IPS-20b (cell line): ENCODE measurements around the gene ISCU.

ENCODE experiments used
- H3K27ac ChIP-seq: one replicate; pipeline ENCODE4 v1.5.1; 2013; ENCODE audit warnings: low read length
- H3K27me3 ChIP-seq: 2 replicates; pipeline ENCODE4 v1.6.1; 2013; ENCODE audit warnings: mild to moderate bottlenecking, low read length, inconsistent platforms; ENCODE audit not compliant: insufficient read depth
- H3K36me3 ChIP-seq: 2 replicates; pipeline ENCODE4 v1.6.1; 2013; ENCODE audit warnings: low read depth, mild to moderate bottlenecking, inconsistent platforms, low read length, moderate library complexity; ENCODE audit not compliant: insufficient read depth
- H3K4me1 ChIP-seq: 2 replicates; pipeline ENCODE4 v1.6.1; 2013; ENCODE audit warnings: mild to moderate bottlenecking, control low read depth, inconsistent platforms, low read length, moderate library complexity; ENCODE audit not compliant: insufficient read depth
- H3K4me3 ChIP-seq: 2 replicates; pipeline ENCODE4 v1.5.1; 2013; ENCODE audit warnings: mild to moderate bottlenecking, low read length, inconsistent platforms
- H3K9ac ChIP-seq: 2 replicates; pipeline ENCODE4 v1.6.1; 2013; ENCODE audit warnings: low read depth, mild to moderate bottlenecking, inconsistent platforms, low read length, moderate library complexity
- H3K9me3 ChIP-seq: 2 replicates; pipeline ENCODE4 v1.6.1; 2013; ENCODE audit warnings: mild to moderate bottlenecking, low read depth, low read length, inconsistent platforms; ENCODE audit not compliant: insufficient read depth

Gene ISCU

DNA sequence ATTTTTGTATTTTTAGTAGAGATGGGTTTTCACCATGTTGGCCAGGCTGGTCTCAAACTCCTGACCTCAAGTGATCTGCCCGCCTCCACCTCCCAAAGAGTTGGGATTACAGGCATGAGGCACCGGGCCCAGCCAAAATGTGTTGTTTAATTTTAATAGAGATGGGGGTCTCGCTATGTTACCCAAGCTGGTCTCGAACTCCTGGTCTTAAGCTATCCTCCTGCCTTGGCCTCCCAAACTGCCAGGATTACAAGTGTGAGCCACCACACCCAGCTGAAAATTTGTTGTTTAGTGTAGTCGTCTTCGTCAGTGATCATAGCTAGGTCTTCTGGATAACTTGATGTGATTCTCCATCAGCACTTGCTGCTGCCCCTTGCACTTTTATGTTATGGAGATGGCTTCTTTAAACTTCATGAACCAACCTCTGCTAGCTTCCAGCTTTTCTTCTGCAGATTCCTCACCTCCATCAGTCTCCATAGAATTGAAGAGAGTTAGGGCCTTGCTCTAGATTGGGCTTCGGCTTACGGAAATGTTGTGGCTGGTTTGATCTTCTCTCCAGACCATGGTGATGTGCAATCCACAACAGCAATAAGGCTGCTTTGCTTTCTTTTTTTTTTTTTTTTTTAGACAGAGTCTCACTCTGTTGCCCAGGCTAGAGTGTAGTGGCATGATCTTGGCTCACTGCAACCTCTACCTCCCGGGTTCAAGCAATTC is 13.0 kb downstream of the ISCU start:
- Histone ChIP-seq H3K4me3 (no peak overlapping the region), H3K9ac (no peak overlapping the region), H3K27ac (no peak overlapping the region), H3K9me3 (peaks cover 3% of the 10 kb centered on the region; the same call in 1 of the 2 replicates), H3K27me3 (no peaks in the 10 kb centered on the region), H3K36me3 (no peaks in the 10 kb centered on the region), H3K4me1 (no peaks in the 10 kb centered on the region)

DNA sequence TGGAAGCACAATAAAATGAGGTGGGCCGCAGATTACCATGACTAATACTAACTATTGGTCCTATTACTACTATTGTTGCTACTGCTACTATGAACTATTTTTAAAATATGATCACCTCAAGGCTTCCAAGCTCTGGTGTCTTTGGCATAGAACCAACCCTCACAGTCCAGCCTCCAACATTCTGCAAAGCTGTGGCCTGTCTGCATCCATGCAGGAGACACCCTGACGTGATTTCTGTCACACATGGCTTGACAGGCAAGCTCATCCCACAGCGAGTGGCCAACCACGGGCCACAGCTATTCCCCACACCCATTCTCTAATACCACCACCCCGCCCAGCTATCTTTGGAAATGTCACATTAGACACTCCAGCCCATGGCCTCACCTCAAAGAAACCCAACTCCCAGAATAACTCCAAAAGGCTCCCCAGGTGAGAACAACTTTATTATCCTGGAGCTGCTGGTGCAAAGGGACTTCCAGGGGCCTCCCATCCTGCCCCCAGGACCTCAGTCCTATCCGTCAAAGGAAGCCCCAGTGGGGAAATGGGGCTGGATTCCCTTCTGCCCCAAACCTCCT is 14.4 kb downstream of the ISCU start:
- no peak overlapping the region for H3K9ac ChIP-seq
- H3K4me1 ChIP-seq: no peaks in the 10 kb centered on the region
- no peak overlapping the region for H3K27ac ChIP-seq
- no peaks in the 10 kb centered on the region for H3K36me3 ChIP-seq
- no peaks in the 10 kb centered on the region for H3K27me3 ChIP-seq
- H3K4me3 ChIP-seq: no peak overlapping the region
- peaks cover 3% of the 10 kb centered on the region; the same call in 1 of the 2 replicates for H3K9me3 ChIP-seq

DNA sequence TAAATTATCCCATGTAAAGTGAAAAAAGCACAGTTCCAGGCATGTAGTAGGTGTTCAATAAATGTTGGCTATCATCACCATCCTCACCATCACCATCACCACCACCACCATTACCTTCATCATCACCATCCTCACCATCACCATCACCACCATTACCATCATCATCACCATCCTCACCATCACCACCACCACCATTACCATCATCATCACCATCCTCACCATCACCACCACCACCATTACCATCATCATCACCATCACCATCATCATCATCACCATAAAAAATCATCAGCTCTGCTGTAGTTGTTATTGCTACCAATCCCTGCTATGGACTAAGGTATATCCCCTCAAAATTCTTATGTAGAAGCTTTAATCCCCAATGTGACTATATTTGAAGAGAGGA is 15.1 kb downstream of the ISCU start:
- no peak overlapping the region for H3K9ac ChIP-seq
- H3K36me3 ChIP-seq: no peaks in the 10 kb centered on the region
- H3K27ac ChIP-seq: no peak overlapping the region
- no peaks in the 10 kb centered on the region for H3K4me1 ChIP-seq
- H3K27me3 ChIP-seq: no peaks in the 10 kb centered on the region
- no peak overlapping the region for H3K4me3 ChIP-seq
- peaks cover 3% of the 10 kb centered on the region; the same call in 1 of the 2 replicates for H3K9me3 ChIP-seq

DNA sequence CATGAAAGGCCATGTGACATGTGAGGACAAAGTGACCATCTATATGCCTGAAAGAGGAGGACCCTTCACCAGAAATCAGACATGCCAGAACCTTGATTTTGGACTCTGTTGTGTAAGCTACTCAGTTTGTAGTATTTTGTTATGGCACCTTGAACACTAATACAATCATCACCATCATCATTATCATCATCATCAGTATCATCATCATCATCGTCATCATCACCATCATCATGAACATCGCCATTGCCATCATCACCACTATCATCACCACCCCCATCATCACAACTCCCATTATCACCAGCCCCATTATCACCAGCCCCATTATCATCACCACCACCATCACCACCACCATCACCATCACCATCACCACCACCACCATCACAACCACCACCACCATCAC is 15.9 kb downstream of the ISCU start:
- Histone ChIP-seq H3K36me3 (no peaks in the 10 kb centered on the region), H3K27me3 (no peaks in the 10 kb centered on the region), H3K9ac (no peak overlapping the region), H3K4me3 (no peak overlapping the region), H3K27ac (no peak overlapping the region), H3K4me1 (no peaks in the 10 kb centered on the region), H3K9me3 (peaks cover 3% of the 10 kb centered on the region; the same call in 1 of the 2 replicates)

DNA sequence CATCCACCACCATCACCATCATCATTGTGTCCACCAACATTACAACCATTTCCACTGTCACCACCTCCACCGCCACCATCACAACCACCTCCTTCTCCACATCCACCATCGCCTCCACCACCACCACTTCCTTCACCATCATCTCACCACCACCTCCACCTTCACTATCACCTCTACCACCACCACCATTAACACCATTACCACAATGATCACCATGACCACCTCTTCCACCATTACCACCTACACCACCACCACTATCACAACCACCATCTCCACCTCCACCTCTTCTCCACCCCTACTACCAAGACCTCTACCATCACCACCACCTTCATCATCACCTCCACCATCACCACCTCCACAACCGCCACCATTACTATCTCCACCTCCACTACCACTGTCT is 16.4 kb downstream of the ISCU start:
- H3K9ac ChIP-seq: no peak overlapping the region
- no peaks in the 10 kb centered on the region for H3K36me3 ChIP-seq
- H3K27ac ChIP-seq: no peak overlapping the region
- no peak overlapping the region for H3K4me3 ChIP-seq
- H3K27me3 ChIP-seq: no peaks in the 10 kb centered on the region
- H3K9me3 ChIP-seq: peaks cover 3% of the 10 kb centered on the region; the same call in 1 of the 2 replicates
- H3K4me1 ChIP-seq: no peaks in the 10 kb centered on the region

DNA sequence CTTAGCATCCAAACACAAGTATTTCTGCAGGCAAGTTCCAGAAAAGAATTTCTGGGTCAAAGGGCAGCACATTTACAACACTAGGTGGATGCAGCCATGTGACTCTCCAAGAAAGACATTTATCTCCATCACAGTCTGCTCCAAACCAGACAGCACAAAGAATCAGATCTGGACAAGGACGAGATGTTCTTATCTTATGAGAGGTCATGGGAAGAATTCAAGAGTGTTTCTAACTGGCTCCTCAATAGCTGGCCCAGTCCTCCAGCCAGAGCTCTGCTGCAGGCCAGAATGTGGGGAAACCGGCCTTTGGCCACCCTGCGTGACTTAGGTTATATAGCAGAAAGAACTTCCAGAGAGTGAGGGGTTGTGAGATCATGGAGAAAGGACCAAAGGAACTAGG is 18.1 kb downstream of the ISCU start:
- Histone ChIP-seq H3K9ac (no peak overlapping the region), H3K27me3 (no peaks in the 10 kb centered on the region), H3K36me3 (no peaks in the 10 kb centered on the region), H3K4me1 (no peaks in the 10 kb centered on the region), H3K9me3 (peaks cover 3% of the 10 kb centered on the region; the same call in 1 of the 2 replicates), H3K4me3 (no peak overlapping the region), H3K27ac (no peak overlapping the region)

DNA sequence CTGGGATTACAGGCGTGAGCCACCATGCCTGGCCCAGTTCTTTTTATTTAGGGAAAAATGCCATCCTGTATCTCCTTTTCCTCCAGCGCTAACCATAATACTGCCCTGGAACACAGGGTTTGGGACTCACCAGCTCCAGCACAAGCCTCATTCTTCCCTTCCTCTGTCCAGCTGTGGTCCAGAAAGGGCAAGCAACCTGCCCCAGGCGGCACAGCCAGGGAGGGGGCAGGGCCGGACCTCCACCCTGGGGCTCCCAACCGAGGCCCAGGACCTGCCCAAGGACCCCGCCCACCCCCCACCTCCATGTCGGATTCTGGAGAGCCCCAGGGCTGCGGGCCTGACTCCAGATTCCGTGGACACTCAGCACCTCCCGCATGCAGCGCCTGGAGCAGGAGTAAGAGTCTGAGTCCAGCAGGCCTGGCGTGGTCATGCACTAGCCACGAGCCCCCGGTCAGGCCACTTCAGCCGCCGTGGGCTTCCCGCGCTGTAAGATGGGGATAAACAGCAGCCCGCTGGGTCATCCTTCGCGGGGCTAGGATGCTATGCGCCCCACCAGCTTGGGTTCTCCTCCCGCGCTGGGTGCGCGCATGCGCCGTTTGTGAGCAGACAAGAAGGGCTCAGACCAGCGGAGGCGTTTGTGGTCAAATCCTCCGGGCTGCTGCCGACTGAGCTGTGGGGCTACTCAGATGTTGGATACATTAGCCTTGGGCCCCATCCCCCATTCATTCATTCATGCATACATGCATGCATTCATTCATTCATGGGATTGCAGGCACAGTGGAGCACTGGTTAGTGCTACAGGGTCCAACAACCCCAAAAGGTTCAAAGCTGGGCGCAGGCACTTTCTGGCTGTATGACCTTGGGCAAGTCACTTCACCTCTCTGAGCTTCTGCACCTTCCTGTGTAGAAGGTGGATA is 19.2 kb downstream of the ISCU start:
- Histone ChIP-seq H3K27ac (no peak overlapping the region), H3K36me3 (no peaks in the 10 kb centered on the region), H3K9ac (no peak overlapping the region), H3K27me3 (no peaks in the 10 kb centered on the region), H3K4me1 (no peaks in the 10 kb centered on the region), H3K4me3 (no peak overlapping the region), H3K9me3 (peaks cover 3% of the 10 kb centered on the region; the same call in 1 of the 2 replicates)

DNA sequence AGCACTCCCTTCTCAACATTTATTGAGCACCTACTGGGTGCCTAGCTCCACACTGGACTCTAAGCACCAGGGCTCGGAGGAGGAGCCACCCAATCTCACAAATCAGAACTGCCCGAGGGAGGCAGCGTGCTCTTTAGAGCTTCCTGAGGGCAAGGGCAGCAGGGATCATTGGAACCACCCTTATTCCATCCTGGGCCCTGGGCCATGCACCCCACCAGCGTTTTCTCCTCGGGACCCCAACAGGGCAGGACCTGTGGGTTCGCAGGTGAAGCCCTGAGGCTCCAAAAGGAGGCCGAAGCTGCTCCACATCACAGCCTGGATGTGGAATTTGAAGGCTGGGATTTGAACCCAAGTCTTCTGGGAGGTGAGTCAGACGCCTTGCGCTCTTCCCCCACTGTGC is 20.1 kb downstream of the ISCU start:
- Histone ChIP-seq H3K27me3 (no peaks in the 10 kb centered on the region), H3K27ac (no peak overlapping the region), H3K9me3 (peaks cover 3% of the 10 kb centered on the region; the same call in 1 of the 2 replicates), H3K4me1 (no peaks in the 10 kb centered on the region), H3K36me3 (no peaks in the 10 kb centered on the region), H3K9ac (no peak overlapping the region; the same call in 1 of the 2 replicates), H3K4me3 (no peak overlapping the region)

DNA sequence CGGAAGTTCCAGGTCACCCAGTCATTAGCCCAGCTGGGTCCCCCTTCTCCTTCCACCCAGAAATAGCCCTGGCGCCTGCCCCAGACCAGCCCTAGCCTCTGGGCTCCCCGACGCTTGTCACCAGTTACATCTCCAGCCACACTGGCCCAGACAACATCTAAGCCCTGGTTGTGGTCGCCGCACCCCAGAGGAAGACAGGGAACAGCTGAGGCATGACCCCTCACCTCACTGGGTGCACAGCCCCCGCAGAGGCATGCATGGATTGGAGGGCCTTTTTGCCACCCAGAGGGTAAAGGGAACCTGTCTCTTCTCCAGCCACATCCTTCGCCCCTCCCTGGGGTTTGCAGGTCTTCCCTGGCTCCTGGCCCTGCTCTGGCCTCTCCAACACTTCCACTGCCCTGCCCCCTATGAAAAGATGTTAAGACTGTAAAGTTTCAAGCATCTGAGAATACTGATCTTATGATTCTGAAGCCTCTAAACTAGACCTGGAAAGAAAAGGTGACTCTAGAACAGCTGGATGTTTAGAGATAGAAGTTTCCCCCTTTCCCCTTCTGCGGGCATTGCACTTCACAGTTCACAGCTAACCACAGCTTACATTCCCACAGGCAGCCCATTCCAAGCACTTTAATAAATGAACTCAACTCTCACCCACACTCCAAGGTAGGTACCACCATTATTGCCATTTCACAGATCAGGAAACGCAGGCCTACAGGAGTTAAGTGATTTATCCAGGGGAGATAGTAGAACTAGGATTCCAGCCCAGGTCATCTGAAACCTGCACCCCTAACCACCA is 20.8 kb downstream of the ISCU start:
- Histone ChIP-seq H3K9me3 (peaks cover 3% of the 10 kb centered on the region; the same call in 1 of the 2 replicates), H3K36me3 (no peaks in the 10 kb centered on the region), H3K9ac (no peak overlapping the region), H3K27ac (no peak overlapping the region), H3K4me3 (no peak overlapping the region), H3K4me1 (no peaks in the 10 kb centered on the region), H3K27me3 (no peaks in the 10 kb centered on the region)

DNA sequence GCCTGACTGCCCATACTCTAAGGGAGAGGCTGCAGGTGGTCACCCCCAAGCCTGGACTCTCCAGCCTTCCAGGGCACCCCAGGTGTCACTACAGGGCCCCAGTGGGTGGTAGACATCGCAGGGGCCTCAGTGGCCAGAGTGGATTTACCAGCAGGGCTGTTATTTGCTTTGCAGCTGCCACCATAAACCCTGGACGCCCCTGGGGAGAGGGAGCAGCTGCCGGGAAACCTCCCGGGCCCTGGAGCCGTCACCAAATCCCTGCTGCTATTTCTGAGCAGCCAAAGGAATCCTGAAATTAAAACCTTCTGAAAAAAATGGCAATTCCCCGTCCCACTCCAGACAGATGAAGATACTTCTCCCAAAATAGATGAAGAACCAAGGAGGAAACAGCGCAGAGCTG is 21.6 kb downstream of the ISCU start:
- no peaks in the 10 kb centered on the region for H3K9me3 ChIP-seq
- no peaks in the 10 kb centered on the region for H3K27me3 ChIP-seq
- H3K4me3 ChIP-seq: no peak overlapping the region
- no peaks in the 10 kb centered on the region for H3K36me3 ChIP-seq
- no peak overlapping the region for H3K27ac ChIP-seq
- no peak overlapping the region for H3K9ac ChIP-seq
- no peaks in the 10 kb centered on the region; the same call in 1 of the 2 replicates for H3K4me1 ChIP-seq

DNA sequence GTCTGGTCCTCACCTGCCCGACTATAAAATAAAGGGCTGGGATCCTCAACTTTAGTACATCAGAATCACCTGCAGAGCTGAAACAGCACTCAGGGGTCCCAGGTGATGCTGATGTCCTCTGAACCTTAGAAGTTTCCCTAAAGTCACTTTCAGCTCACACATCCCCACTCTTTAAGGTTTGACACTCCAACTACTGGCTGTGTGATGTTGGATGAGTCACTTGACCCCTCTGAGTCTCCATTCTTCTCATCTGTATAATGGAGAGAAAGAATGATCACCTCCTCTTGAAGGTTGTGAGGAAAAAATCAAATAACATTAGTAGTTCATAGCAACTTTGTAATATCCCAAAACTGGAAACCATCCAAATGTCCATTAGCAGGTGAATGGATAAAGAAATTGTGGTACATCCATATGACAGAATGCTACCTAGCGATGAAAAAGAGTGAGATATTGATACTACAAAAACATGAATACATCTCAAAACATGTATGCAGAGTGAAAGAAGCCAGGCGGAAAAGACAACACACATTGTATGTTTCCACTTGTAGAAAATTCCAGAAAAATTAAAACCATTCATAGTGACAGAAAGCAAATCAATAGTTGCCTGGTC is 22.2 kb downstream of the ISCU start:
- H3K27me3 ChIP-seq: no peaks in the 10 kb centered on the region
- no peak overlapping the region for H3K4me3 ChIP-seq
- no peaks in the 10 kb centered on the region for H3K36me3 ChIP-seq
- no peak overlapping the region for H3K9ac ChIP-seq
- H3K27ac ChIP-seq: no peak overlapping the region
- no peaks in the 10 kb centered on the region for H3K9me3 ChIP-seq
- H3K4me1 ChIP-seq: peaks cover 5% of the 10 kb centered on the region; the same call in 1 of the 2 replicates
